Measurements from ENCODE around the gene TINCR. TPM values are rescaled to one million over a fixed set of nuclear protein-coding genes. Genes with fewer than 3 reads are reported as not detected.
"Not testable (repeated sequence)": the region's sequence is repeated elsewhere in the genome, so short reads cannot be mapped to it uniquely, and the experiment has no call there.

TINCR gene
- total and polyA plus RNA-seq, 2 of the 13 experiments (the other 11 are each of a cell fraction or from before 2014, with no cell fraction given): 0.17 to 0.33 TPM

DNA sequence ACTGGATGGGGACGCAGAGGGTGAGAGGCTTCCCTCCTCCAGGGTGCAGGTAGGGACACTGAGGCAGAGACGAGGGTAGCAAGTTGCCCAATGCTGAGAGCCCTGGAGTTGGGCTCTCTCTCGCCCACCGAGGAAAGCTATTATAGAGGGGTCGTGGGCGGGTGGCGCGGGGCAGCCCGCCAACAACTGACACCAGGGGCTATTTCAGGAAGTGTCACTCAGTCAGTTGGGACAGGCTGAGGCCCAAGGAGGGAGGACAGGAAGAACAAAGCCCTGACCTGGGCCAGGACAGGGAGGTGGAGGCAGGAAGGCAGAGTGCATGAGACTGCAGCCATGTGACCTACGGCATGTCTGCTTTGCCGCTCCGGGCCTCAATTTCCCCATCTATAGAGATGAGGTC is 29.9 kb downstream of the TINCR start:
- no peak for FAIRE-seq
- ChIA-PET CTCF (ENCODE audit: low intra/inter-chr PET ratio, low total read pairs) (no interaction called here), POLR2A (no interaction called here)
- ATAC-seq: no peak
- Histone ChIP-seq H4K20me1 (ENCODE audit: insufficient read depth, low read length) (no peaks in the 10 kb centered on the region), H3K9ac (ENCODE audit: insufficient read depth, low read depth, low read length) (no peak overlapping the region), H3K36me3 (replicated peaks in 1 of 2; ENCODE audit: control insufficient read depth in 1 of 2, insufficient read depth in 2 of 2, low read length in 2 of 2) (no peaks in the 10 kb centered on the region), H3K9me3 (ENCODE audit: low read length) (peaks cover 21% of the 10 kb centered on the region), H3K27ac (ENCODE audit: extremely low read length, insufficient read depth, low read length) (no peak overlapping the region), H3K4me3 (replicated peaks in 1 of 3; ENCODE audit: insufficient read depth in 1 of 3, low read depth in 2 of 3, low read length in 3 of 3) (no peak overlapping the region), H3K4me2 (ENCODE audit: low read depth, low read length) (no peak overlapping the region), H3K27me3 (ENCODE audit: control insufficient read depth in 1 of 2, insufficient read depth in 2 of 2, low read length in 2 of 2) (peaks cover 0 to 1% of the 10 kb centered on the region in 2 experiments; a peak in 1 of 5 replicates), H3K79me2 (ENCODE audit: insufficient read depth, low read length) (no peaks in the 10 kb centered on the region), H2AFZ (ENCODE audit: low read length) (no peak overlapping the region), H3K4me1 (ENCODE audit: insufficient read depth, low read length) (no peaks in the 10 kb centered on the region)
- intact Hi-C loops (cut with micrococcal nuclease; ENCODE audit: unreplicated experiment) (no loop called here), in situ Hi-C loops (cut with HindIII; ENCODE audit: extremely low pct_ligation_motif_present, low pct_unique_long_range_greater_than_20kb) (no loop called here)
- DNase-seq (ENCODE audit: low spot score): no peak
- no TSS peak for BruUV-seq (replicated peaks)
- TF ChIP-seq NBN (conservative IDR thresholded peaks at IDR 0.05): no peak
- no peak for TF ChIP-seq FOXC1 (CRISPR knock-in tag; IDR thresholded peaks at IDR 0.05; ENCODE audit: borderline replicate concordance)
- TF ChIP-seq ATAD3A (CRISPR knock-in tag; IDR thresholded peaks at IDR 0.05): no peak
- TF ChIP-seq, protein P1, sequence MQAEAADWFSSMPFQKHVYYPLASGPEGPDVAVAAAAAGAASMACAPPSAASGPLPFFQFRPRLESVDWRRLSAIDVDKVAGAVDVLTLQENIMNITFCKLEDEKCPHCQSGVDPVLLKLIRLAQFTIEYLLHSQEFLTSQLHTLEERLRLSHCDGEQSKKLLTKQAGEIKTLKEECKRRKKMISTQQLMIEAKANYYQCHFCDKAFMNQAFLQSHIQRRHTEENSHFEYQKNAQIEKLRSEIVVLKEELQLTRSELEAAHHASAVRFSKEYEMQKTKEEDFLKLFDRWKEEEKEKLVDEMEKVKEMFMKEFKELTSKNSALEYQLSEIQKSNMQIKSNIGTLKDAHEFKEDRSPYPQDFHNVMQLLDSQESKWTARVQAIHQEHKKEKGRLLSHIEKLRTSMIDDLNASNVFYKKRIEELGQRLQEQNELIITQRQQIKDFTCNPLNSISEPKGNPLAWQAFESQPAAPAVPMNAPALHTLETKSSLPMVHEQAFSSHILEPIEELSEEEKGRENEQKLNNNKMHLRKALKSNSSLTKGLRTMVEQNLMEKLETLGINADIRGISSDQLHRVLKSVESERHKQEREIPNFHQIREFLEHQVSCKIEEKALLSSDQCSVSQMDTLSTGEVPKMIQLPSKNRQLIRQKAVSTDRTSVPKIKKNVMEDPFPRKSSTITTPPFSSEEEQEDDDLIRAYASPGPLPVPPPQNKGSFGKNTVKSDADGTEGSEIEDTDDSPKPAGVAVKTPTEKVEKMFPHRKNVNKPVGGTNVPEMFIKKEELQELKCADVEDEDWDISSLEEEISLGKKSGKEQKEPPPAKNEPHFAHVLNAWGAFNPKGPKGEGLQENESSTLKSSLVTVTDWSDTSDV (CRISPR knock-in tag; IDR thresholded peaks at IDR 0.05): no peak
- TF ChIP-seq DMAP1 (CRISPR knock-in tag; IDR thresholded peaks at IDR 0.05): no peak
- TF ChIP-seq ZFY (CRISPR knock-in tag; IDR thresholded peaks at IDR 0.05): no peak
- 88% methylated on average over 6 of the region's 12 CpGs for WGBS (ENCODE audit: low lambda C conversion rate)

DNA sequence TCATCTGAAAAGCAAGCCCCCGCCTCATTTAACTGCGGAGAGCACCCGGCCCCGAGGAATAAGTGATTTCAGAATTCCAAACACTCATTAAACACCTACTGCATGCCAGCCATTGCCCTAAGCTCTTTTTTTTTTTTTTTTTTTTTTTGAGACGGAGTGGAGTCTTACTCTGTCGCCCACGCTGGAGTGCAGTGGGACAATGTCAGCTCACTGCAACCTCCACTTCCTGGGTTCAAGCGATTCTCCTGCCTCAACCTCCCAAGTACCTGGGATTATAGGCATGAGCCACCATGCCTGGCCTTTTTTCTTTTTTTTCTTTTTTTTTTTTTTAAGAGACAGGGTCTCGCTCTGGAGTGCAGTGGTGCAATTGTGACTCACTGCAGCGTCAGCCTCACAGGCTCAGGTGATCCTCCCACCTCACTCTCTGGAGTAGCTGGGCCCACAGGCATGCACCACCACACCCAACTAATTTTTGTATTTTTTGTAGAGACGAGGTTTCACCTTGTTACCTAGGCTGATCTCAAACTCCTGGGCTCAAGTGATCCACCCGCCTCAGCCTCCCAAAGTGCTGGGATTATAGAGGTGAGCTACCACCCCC is 30.7 kb downstream of the TINCR start:
- H3K36me3 ChIP-seq (replicated peaks in 1 of 2; ENCODE audit: control insufficient read depth in 1 of 2, insufficient read depth in 2 of 2, low read length in 2 of 2); POLR2A ChIA-PET; H3K4me3 ChIP-seq (replicated peaks in 1 of 3; ENCODE audit: insufficient read depth in 1 of 3, low read depth in 2 of 3, low read length in 3 of 3); H3K4me1 ChIP-seq (ENCODE audit: insufficient read depth, low read length); H3K9ac ChIP-seq (ENCODE audit: insufficient read depth, low read depth, low read length); FAIRE-seq; H3K4me2 ChIP-seq (ENCODE audit: low read depth, low read length); H3K79me2 ChIP-seq (ENCODE audit: insufficient read depth, low read length); H3K27ac ChIP-seq (ENCODE audit: extremely low read length, insufficient read depth, low read length); BruUV-seq (replicated peaks); intact Hi-C loops (cut with micrococcal nuclease; ENCODE audit: unreplicated experiment); ATAC-seq; H3K27me3 ChIP-seq (ENCODE audit: control insufficient read depth in 1 of 2, insufficient read depth in 2 of 2, low read length in 2 of 2); CTCF ChIA-PET (ENCODE audit: low intra/inter-chr PET ratio, low total read pairs); H2AFZ ChIP-seq (ENCODE audit: low read length); DNase-seq (ENCODE audit: low spot score); in situ Hi-C loops (cut with HindIII; ENCODE audit: extremely low pct_ligation_motif_present, low pct_unique_long_range_greater_than_20kb); H4K20me1 ChIP-seq (ENCODE audit: insufficient read depth, low read length): not testable (repeated sequence)
- H3K9me3 ChIP-seq (ENCODE audit: low read length): peaks cover 21% of the 10 kb centered on the region
- WGBS (ENCODE audit: low lambda C conversion rate): 52% methylated on average over 12 of the region's 12 CpGs

Data from HepG2 (cell line).